SIG-M5 treated with dmso at 0.1 percent for 504 hours (cell line): ENCODE measurements around the gene MPRIP.

Source experiments
- DNase-seq: peaks from one replicate; lab custom pipeline; 2025; ENCODE audit not compliant: unreplicated experiment; lab: John Stamatoyannopoulos, UW

Gene MPRIP

GRCh38 chr17:17106756-17107155, 64.5 kb downstream of the MPRIP start:
- no peak for DNase-seq

GRCh38 chr17:17107281-17107680, 65.0 kb downstream of the MPRIP start:
- no peak for DNase-seq

GRCh38 chr17:17107891-17108431, 65.7 kb downstream of the MPRIP start:
- no peak for DNase-seq

GRCh38 chr17:17108451-17109049, 66.3 kb downstream of the MPRIP start:
- DNase-seq: no peak

GRCh38 chr17:17109256-17109655, 67.0 kb downstream of the MPRIP start:
- DNase-seq: no peak

- no peak for DNase-seq
Observed at GRCh38 chr17:17109907-17110306, 67.7 kb downstream of the MPRIP start.

GRCh38 chr17:17110520-17110919, 68.3 kb downstream of the MPRIP start:
- no peak for DNase-seq

GRCh38 chr17:17111401-17112393, 69.4 kb downstream of the MPRIP start:
- DNase-seq: no peak

- no peak for DNase-seq
Observed at GRCh38 chr17:17112628-17113200, 70.5 kb downstream of the MPRIP start.

- no peak for DNase-seq
Observed at GRCh38 chr17:17114592-17115225, 72.5 kb downstream of the MPRIP start.

GRCh38 chr17:17115620-17116019, 73.4 kb downstream of the MPRIP start:
- DNase-seq: no peak

- DNase-seq: no peak
Observed at GRCh38 chr17:17116406-17116805, 74.1 kb downstream of the MPRIP start.

GRCh38 chr17:17117923-17118322, 75.7 kb downstream of the MPRIP start:
- no peak for DNase-seq

GRCh38 chr17:17118399-17118798, 76.1 kb downstream of the MPRIP start:
- no peak for DNase-seq

GRCh38 chr17:17119106-17119505, 76.8 kb downstream of the MPRIP start:
- no peak for DNase-seq

- DNase-seq: no peak
Observed at GRCh38 chr17:17119533-17119932, 77.3 kb downstream of the MPRIP start.

- no peak for DNase-seq
Observed at GRCh38 chr17:17120294-17120693, 78.0 kb downstream of the MPRIP start.

GRCh38 chr17:17120701-17121100, 78.4 kb downstream of the MPRIP start:
- no peak for DNase-seq

- no peak for DNase-seq
Observed at GRCh38 chr17:17121162-17121561, 78.9 kb downstream of the MPRIP start.

GRCh38 chr17:17122781-17123483, 80.7 kb downstream of the MPRIP start:
- DNase-seq: no peak

GRCh38 chr17:17124341-17124740, 82.1 kb downstream of the MPRIP start:
- no peak for DNase-seq
